ENCODE data around the gene RAC3.

Gene RAC3

DNA sequence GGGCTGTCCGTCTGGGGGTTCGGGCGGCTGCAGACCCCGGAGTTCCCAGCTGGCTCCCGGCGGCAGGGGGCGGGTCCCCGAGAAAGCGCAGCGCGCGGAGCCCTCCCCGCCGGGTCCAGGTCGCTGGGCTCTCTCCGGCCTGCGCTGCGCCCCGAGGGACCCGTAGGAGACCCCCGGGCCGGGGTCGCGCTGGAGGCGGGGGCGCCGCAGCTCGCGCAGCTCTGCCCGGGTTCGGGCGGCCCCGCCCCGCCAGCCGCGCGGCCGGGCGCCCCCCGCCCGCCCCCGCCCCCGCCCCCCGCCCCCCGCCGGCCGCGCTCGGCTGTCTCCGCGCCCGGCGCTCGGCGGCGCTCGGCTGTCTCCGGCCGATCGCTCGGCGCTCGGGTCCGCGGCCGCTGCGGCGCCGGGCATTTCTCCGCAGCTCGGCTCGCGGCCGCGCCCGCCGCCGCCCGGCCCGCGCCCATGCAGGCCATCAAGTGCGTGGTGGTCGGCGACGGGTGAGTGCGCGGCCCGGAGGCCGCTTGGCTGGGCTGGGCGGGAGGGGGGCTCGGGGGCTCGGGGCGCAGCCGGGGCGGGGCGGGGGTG, at the start of gene RAC3:
Gene RAC3, plus strand, starts transcription at position 376 of the 582 bp plus-strand sequence. Its CDS starts 84 bp downstream, at position 460.
- DNase-seq, result no peak

DNA sequence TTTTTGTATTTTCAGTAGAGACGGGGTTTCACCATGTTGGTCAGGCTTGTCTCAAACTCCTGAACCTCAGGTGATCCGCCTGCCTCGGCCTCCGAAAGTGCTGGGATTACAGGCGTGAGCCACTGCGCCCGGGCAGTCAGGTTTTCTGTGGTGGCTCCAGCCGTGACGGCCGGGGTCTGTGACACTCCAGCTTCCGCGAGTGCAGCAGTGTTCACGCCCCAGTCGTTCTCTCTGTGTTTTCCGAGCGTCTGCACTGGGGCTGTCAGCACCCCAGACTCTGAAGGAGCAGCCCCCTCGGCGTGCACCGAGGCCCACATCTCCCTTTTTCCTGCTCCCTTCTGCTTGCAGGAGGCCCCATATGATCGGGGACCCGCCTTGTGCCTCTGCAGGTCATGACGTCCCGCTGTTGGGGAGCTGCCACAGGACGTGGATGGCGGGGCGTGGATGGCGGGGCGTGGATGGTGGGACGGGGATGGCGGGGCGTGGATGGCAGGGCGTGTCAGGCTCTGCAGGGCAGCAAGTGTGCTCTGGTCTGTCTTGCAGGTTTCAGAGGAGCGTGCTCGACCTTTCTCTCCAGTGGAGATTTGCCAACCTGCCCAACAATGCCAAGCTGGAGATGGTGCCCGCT, 48.4 kb upstream of the RAC3 start:
- DNase-seq, result no peak

DNA sequence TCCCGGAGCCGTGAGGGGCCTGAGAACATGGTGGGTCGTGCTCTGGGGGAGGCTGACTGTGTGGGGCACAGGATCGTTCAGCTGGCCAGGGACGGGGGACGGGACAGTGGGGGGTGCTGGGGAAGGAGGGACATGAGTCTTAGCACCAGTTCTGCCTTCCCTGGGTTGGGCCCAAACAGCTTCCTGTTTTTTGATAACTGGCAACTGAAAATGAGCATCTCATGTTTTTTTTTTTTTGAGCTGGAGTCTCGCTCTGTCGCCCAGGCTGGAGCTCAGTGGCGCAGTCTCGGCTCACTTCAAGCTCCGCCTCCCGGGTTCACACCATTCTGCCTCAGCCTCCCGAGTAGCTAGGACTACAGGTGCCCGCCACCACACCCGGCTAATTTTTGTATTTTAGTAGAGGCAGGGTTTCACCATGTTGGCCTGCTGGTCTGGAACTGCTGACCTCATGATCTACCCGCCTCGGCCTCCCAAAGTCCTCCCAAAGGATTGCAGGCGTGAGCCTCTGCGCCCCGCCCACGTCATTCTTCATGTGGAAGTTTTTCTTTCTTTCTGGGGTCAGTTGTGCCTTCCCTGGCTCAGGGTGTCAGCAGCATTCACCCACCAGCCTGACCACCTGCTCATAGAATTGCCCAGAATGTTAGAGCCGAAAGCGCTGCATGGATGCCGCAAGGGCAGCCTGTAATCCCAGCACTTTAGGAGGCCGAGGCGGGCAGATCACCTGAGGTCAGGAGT, 47.7 kb upstream of the RAC3 start:
- DNase-seq, result no peak

DNA sequence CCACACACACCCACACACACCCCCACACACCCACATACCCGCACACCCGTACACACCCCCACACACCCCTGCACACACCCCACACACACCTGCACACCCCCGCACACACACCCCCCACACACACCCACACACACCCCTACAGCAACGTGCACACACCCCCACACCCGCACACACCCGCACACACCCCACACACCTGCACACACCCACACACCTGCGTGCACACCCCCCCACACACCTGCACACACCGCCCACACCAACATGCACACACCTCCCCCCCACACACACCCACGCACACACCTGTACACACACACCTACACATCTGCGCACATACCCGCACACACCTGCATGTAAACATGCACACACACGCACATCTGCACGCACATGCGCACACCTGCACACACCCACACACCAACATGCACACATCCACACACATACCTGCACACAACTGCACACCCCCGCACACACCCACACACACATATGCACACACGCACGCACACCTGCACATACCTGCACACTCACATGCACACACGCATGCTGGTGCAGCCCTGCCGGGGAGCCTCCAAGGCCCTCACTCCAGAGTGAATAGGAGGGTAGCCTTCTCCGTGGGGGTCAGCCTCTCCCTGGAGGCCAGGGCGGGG, 46.6 kb upstream of the RAC3 start:
- DNase-seq, result no peak

DNA sequence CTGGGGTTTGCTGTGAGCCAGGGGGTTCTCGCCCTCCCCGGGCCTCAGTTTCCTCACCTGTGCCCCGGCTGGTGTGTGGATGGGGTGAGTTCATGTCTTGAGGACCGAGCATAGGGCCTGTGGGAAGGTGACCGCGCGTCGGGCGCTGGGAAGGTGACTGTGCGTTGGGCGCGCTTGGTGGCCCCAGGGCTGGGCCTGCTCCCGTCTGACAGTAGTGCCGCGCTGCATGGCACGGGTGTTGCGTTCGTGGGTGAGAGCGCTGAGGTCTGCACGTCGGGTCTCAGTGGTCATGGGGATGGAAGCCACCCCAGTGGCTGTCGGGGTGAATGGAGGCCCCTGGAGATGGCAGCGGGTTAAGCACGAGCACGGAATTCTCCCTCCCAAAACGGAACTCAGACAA, 44.9 kb upstream of the RAC3 start:
- no peak for DNase-seq

DNA sequence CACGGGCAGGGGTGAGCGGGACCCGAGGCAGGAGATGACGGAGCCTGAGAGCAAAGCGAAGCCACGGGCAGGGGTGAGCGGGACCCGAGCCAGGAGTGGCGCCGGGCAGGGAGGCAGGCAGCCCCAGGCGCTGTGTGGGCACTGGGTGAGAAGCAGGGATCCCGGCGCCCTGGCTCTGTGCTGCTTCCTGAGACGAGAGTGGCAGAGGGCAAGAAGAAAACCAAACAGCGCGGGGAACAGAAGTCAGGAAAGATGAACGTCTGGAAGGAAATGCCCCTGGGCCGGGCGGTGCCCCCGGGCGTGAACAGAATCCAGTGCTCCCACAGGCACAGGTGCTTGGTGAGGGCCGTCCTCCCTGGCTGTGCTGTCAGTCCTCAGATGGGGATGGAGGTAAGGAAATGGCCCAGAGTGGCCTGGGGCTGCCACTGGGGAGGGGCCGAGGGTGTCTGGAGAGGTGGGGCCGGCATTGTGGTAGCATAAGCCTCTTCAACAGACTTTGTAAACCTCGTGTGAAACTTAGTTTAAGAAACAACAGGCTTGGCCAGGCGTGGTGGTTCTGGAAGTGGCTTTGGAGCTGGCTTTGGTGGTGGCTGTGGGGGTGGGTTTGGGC, 44.2 kb upstream of the RAC3 start:
- no peak for DNase-seq

DNA sequence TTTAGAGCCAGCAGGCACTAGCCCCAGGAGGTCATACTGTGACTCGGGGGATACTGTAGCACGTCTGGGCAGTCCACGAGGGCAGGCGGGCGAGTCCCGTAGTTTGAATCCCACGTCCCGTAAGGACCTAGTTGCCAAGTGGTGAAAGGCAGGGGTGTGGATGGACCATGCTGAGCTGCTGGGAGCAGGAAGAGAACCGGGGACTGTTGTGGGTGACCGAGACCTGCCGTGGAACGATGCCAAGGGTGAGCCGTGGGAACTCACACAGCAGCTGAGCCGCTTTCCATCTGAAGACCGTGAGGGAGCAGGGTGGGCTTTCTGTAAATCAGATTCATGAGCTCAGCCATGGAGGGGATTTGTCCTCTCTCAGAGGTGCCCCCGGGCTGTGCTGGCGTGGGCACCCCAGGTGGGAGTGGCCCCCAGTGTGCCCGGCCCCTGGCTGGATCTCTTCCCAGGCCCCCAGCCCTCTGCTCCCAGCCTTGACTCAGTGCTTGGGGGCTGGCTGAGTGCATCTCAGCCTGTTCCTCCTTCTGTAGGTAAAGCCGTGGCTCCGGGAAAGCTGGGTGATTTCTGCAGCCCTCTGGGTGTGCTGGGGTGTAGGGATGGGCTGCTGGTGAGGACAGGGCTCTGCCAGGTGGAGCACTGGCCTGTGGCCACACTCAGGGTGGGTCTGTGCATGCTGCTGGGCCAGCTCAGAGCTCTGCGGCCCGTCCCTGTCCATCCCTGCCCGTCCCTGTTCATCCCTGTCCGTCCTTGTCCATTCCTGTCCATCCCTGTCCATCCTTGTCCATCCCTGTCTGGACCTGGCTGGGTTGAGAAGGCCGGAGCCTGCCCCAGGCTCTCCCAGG, 40.4 kb upstream of the RAC3 start:
- DNase-seq, result no peak

DNA sequence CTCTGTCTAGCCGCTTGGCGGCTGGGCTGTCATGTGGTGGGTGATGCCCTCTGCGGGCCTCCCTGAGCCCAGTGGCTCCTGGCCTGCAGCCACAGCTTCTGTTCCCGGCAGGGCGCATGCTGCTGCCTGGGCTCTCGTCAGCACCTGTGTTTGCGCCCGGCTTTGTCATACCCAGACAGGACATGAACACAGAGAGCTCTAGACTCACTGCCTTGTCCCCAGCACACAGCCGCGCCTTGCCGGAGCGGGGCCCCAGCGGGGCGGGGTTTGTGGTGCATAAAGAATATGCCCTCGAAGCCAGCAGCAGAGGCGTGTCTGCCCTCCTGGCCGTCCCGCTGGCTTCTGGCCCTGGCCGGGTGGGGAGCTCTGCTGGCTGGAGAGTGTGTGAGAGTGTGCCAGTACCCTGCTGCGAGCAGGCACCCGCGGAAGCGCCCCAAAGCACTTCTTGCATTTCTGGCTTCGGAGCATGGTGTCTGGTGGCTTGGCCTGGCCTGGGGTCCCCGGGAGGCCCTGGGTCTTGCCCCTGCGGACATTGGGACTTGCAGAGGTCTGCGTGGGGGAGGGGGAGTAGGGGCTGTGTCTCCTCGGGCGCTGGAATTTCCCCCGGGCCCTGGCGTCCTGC, 39.7 kb upstream of the RAC3 start:
- no peak for DNase-seq

DNA sequence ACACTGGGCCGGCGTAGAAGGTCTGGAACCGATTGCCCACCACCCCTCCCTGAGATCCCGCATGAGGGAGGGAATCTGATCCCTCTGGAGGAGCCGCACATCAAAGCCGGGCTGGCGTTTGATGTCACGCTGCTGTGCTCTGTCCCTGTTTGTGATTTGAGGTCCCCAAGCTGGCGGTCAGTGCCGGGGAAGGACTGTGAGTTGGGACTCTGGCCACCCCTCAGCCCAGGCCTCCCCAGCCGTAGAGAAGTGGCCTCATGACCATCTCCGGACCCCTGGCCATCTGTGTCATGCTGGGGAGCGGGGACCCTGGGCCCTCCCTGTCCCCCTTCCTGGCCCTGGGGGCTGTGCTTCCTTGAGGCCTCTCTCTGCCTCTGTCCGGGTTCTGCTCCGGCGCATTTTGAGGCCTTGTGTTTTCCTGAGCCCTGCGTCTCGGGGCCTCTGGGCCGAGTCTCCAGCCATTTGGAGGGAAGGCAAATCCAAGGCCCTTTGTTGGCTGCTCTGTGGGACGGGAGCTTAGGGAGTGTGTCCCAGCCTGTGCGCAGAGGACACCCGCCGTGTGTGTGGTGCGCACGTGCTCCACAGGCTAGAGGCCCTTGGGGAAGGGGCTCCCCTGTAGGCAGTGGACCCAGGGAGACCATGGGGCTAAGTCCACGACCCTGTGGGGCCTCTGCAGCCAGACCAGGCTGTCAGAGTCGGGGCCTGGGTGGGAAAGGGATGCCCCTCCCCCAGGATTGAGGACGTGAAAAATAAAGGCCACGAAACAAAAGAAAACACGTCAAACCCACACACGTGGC, 39.0 kb upstream of the RAC3 start:
- no peak for DNase-seq

DNA sequence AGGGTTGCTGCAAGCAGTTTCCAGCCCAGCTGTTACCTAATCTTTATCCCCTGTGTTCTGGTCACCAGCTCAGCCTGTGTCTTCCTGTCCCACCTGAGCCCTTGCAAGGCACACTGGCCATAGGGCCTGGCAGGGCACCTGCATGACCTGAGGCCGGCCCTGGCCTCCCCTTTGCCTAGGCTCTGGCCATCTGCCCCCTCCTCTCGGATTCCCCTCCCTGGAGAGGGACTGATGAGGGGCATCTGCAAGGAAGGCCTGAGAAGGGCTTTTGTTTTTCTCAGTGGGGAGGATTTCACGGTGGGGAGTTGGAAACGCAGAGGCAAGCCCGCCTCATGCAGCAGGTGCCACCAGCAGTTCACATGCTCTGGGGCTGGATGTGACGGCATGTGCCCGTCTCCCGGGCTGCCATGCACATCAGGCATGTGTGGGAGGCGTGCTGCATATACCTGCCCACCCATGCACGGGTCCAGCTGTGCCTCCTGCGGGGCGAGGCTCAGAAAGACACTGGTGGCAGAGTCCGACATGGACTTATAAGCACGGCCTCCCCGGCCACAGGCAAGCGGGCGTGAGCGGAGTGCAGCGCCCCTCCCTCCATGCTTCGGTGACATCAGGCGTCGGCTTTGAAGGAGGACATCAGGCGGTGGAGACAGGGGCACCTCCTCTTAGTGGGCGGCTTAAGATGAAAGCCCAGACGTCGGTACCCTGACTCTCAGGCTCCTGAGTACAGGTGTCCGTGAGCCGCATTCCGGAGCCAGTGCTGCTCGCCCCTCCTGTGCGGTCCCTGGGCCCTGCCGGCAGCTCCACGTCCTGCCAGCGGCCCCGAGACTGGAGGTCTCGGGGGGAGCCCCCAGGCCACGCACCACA, 37.5 kb upstream of the RAC3 start:
- DNase-seq, result no peak

DNA sequence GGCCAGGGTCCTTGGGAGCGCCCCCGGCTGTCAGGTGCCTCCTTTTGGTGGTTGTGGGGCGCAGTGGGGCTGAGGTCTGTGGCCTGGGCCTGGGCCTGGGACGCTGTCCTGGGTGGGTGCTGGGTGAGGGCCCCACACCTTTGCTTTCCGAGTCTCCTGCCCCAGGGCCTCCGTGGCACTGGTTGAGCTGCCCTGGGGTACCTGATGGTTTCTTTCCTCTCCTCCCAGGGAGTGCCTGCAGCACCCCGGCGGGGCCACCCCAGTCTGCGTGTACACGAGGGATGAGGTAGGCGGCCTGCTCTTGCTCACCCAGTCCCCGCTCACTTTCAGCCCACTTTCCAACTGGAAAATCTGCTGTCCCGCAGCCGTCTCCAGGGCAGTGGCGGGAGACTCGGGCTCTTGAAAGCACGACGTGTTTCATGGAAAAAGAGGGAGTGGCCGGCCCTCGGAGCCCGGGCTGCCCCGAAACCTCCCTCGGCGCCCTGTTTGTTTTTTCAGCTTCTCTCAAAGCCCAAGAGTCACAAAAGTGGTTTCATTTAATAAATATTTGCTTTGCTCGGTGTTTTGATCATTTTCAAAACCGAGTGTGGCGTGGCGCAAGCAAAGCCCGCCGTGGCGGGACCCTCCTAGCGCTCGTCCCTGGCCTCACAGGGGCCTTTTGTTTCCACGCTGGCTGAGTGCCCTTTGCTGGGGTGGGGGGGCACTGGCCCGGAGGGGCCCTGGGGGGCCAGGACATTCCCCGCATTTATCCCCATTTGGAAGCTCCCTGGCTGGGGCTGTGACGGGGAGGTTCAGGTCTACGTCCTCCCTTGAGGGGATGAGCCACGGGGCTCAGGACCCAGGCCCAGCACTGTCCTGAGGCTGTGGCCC, 36.6 kb upstream of the RAC3 start:
- no peak for DNase-seq

DNA sequence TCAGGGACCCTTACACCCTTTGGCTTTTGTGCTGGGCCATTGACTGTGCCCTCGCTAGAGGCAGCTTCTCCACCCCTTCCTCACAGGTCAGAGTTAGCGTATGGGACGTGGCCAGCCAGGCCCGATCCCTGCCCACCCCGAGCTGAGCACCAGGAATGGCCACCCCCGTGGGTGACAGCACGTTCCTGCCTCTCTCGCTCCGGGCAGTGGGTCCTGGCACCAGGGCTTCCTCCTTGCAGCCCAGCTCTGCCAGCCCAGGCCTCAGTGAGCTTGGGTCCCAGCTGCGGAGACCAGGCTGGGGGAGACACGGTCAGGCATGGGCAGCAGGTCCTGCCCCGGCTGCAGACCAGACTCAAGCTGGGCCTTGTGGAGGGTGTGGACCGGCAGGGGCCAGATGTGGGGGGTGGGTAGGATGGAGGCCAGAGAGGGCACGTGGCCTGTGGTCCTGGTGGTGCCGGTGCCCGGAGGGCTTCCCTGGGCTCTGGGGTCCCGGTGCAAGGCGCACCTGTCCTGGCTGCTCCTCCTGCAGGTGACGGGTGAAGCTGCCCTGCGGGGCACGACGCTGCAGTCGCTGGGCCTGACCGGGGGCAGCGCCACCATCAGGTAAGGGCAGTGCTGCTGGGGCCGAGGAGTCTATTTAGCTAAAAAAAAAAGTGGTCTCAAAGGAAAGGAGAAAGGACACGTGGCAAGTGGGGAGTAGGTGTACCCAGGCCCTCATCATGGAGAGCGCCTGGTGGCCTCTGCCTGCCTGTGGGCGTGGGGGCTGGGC, 35.8 kb upstream of the RAC3 start:
- DNase-seq, result no peak

DNA sequence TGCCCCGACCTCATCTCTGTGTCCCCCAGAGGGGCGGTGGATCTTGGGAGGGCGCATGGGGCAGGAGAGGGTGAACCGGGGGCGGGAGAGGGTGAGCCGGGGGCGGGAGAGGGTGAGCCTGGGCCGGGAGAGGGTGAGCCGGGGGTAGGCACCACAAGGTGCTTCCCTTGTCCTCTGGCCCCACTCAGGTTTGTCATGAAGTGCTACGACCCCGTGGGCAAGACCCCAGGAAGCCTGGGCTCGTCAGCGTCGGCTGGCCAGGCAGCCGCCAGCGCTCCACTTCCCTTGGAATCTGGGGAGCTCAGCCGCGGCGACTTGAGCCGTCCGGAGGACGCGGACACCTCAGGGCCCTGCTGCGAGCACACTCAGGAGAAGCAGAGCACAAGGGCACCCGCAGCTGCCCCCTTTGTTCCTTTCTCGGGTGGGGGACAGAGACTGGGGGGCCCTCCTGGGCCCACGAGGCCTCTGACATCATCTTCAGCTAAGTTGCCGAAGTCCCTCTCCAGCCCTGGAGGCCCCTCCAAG, 35.2 kb upstream of the RAC3 start:
- no peak for DNase-seq

DNA sequence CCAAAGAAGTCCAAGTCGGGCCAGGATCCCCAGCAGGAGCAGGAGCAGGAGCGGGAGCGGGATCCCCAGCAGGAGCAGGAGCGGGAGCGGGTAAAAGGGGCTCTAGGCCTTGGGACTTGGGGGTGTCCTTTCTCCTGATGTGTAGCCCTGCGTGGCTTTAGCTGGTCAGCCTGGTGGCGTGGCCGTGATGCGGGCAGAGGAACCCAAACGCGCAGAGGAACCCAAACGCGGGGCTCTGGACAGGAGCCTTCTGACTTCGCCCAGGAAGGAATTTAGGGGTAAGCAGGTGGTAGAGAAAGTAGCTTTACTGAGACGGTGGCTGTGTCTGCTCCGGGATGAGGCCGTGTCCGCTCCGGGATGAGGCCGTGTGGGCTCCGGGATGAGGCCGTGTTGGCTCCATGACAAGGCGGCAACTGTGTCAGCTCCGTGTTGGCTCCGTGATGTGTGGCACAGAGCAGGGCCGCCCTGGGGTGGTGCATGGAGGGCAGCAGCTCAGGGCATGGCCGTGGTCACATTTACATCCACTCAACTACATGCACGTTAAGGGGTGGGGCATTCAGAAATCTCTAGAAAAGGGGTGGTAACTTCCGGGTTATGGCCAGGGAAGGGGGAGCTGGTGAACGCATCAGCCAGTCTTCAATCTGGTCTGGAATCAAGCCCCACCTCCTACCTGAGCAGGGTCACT, 34.6 kb upstream of the RAC3 start:
- no peak for DNase-seq

DNA sequence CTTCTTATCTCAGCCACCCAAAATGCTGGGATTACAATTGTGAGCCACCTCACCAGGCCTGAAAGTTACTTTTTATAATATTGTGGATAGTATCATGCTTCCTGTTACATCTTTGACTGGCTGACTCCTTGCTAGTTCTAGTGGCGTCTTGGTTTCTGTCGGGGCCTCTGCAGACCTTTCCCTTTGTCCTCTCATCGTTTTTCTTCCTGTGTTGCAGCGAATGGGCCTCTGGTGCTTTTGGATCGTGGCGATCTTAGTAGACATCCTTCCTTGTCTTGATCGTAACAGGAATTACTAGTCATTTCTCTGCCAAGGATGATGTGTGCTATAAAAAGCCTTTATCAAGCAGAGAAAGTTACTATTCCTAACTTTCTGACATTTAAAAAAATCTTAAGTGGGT, 33.3 kb upstream of the RAC3 start:
- no peak for DNase-seq

DNA sequence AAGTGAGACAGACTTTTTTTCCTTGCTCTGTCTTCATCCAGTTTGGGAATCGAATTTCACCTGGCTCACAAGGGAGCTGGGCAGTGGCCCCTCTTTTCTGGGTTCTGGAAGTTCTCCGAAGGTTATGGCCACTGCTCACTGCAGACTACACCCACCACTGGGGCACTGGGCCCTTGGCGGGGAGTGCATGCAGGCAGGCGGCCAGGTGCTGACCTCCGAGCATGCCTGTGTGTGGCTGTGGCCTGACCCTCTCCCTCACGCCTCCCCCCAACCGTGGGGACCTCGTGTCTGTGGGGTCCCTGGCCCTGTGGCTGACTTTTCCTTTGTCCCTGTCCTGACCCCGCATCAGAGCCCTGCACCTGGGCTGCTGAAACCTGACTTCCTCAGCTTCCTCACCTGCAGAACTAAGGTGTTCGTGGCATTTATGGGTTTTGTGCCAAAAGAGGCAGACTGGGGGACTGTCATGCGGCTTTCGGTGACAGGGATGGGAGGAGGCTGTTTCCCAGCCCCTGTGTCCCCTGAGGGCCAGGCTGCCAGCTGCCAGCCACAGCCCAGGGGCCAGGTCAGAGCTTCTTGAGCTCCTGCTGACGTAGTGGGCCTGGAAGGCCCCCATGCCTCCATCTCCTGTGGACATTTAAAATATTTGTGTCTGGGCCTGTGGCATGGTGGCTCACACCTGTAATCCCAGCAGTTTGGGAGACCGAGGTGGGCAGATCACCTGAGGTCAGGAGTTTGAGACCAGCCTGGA, 32.6 kb upstream of the RAC3 start:
- no peak for DNase-seq

DNA sequence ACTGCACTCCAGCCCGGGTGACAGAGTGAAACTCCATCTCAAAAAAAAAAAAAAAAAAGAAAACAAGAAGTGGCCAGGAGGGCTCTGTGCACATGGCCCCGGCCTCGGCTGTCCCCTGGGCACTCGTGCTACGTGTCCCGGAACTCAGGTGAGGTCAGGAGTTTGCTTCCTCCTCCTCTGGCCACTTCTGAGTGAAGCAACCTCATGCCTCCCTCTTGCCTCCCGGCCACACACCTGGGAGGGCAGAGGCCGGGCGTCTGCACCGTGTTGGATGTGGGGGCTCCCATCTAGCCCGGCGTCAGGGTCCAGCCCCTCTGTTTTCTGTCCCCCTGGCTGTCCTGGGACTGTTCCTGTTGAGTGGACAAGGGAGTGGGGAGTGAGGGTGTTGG, 31.9 kb upstream of the RAC3 start:
- no peak for DNase-seq
